Measurements from ENCODE around the gene GRHL1.
"Not testable (repeated sequence)": the region's sequence is repeated elsewhere in the genome, so short reads cannot be mapped to it uniquely, and the experiment has no call there.

GRHL1 gene

GRCh38 chr2:10010861-10011605 is 59.5 kb downstream of the GRHL1 start:
- not testable (repeated sequence) for DNase-seq

- DNase-seq = not testable (repeated sequence)
Observed at GRCh38 chr2:10011606-10012325, 60.3 kb downstream of the GRHL1 start.

- DNase-seq = not testable (repeated sequence)
Observed at GRCh38 chr2:10012366-10012962, 61.0 kb downstream of the GRHL1 start.

GRCh38 chr2:10012963-10013461 is 61.5 kb downstream of the GRHL1 start:
- no peak for DNase-seq

GRCh38 chr2:10013651-10014417 is 62.3 kb downstream of the GRHL1 start:
- not testable (repeated sequence) for DNase-seq

GRCh38 chr2:10014418-10015190 is 63.1 kb downstream of the GRHL1 start:
- no peak for DNase-seq

GRCh38 chr2:10015376-10015989 is 64.0 kb downstream of the GRHL1 start:
- DNase-seq = not testable (repeated sequence)

- DNase-seq = no peak
Observed at GRCh38 chr2:10016001-10016801, 64.7 kb downstream of the GRHL1 start.

- DNase-seq = no peak
Observed at GRCh38 chr2:10016802-10017258, 65.3 kb downstream of the GRHL1 start.

GRCh38 chr2:10017313-10017941 is 65.9 kb downstream of the GRHL1 start:
- no peak for DNase-seq

- DNase-seq = no peak
Observed at GRCh38 chr2:10019174-10019573, 67.7 kb downstream of the GRHL1 start.

- DNase-seq = no peak
Observed at GRCh38 chr2:10019602-10020400, 68.3 kb downstream of the GRHL1 start.

- no peak for DNase-seq
Observed at GRCh38 chr2:10022041-10022421, 70.5 kb downstream of the GRHL1 start.

- no peak for DNase-seq
Observed at GRCh38 chr2:10022445-10022844, 71.0 kb downstream of the GRHL1 start.

- DNase-seq = no peak
Observed at GRCh38 chr2:10022966-10023662, 71.6 kb downstream of the GRHL1 start.

- DNase-seq = no peak
Observed at GRCh38 chr2:10026940-10027569, 75.6 kb downstream of the GRHL1 start.

GRCh38 chr2:10027660-10028330 is 76.3 kb downstream of the GRHL1 start:
- no peak for DNase-seq
